Neural crest cell (in vitro differentiated cells): ENCODE data around the gene FUT3. TPM values are rescaled to one million over a fixed set of nuclear protein-coding genes. Genes with fewer than 3 reads are reported as not detected.

Experiments used
- DNase-seq: peaks from one replicate; pipeline ENCODE4 v3.0.0; 2021; ENCODE audit warnings: low read depth, mixed read lengths, low spot score
- H3K27ac Mint-ChIP-seq: one replicate; pipeline ENCODE4 v1.8.0; 2021; ENCODE audit warnings: mild to moderate bottlenecking, mixed read lengths; ENCODE audit not compliant: unreplicated experiment
- H3K27me3 Mint-ChIP-seq: 2 replicates; pipeline ENCODE4 v1.8.0; 2021; ENCODE audit warnings: low read depth, mild to moderate bottlenecking, mixed read lengths
- H3K36me3 Mint-ChIP-seq: 2 replicates; pipeline ENCODE4 v1.8.0; 2021; ENCODE audit warnings: low read depth, mild to moderate bottlenecking, mixed read lengths
- H3K4me1 Mint-ChIP-seq: 2 replicates; pipeline ENCODE4 v1.8.0; 2021; ENCODE audit warnings: mixed read lengths
- H3K4me3 Mint-ChIP-seq: one replicate; pipeline ENCODE4 v1.8.0; 2021; ENCODE audit warnings: mild to moderate bottlenecking, mixed read lengths
- H3K9me3 Mint-ChIP-seq: 2 replicates; pipeline ENCODE4 v1.8.0; 2021; ENCODE audit warnings: mixed read lengths
- CTCF ChIP-seq: fragments of 200-600 bp; sonication (generic); conservative IDR thresholded peaks from 2 replicates; pipeline ENCODE4 v1.5.0; 2021; ENCODE audit warnings: antibody characterized with exemption, mild to moderate bottlenecking
- long read RNA-seq: library from polyadenylated mRNA; unstranded; transcript quantifications from one replicate; pipeline ENCODE4 v2.0.0, GENCODE V29; 2020
- total RNA-seq: library from RNA; stranded (reverse); gene quantifications from 2 replicates; pipeline ENCODE4 v1.2.1, GENCODE V29; 2021

The FUT3 gene
- not detected in 2 replicates for total RNA-seq
- long read RNA-seq, result 0 reads

GRCh38 chr19:5851302-5851701 lies at the start of gene FUT3:
FUT3 (minus strand) TSS chr19:5851449.
- H3K36me3 Mint-ChIP-seq, result no peaks in the 10 kb centered on the region
- no peak for DNase-seq
- H3K27ac Mint-ChIP-seq, result no peak within 1 kb of the TSS
- H3K4me1 Mint-ChIP-seq, result no peaks in the 10 kb centered on the region
- no peak for TF ChIP-seq CTCF
- H3K27me3 Mint-ChIP-seq, result peaks cover 7% of the 10 kb centered on the region
- no peak within 1 kb of the TSS for H3K4me3 Mint-ChIP-seq
- no peaks in the 10 kb centered on the region for H3K9me3 Mint-ChIP-seq

- H3K9me3 Mint-ChIP-seq, result no peaks in the 10 kb centered on the region
- peaks cover 24% of the 10 kb centered on the region for H3K4me1 Mint-ChIP-seq
- H3K27me3 Mint-ChIP-seq, result peaks cover 10% of the 10 kb centered on the region
- DNase-seq, result no peak
- H3K27ac Mint-ChIP-seq, result no peak overlapping the region
- H3K4me3 Mint-ChIP-seq, result peak overlapping the region; percentile 83
- TF ChIP-seq CTCF, result no peak
- no peaks in the 10 kb centered on the region for H3K36me3 Mint-ChIP-seq
Observed at GRCh38 chr19:5900976-5901375, 49.7 kb upstream of the FUT3 start.

- Mint-ChIP-seq H3K36me3 (no peaks in the 10 kb centered on the region), H3K4me3 (peak overlapping the region; percentile 68), H3K27me3 (peaks cover 10% of the 10 kb centered on the region), H3K27ac (no peak overlapping the region), H3K4me1 (peaks cover 24% of the 10 kb centered on the region), H3K9me3 (no peaks in the 10 kb centered on the region)
- DNase-seq, result no peak
- no peak for TF ChIP-seq CTCF
Observed at GRCh38 chr19:5899728-5900526, 48.7 kb upstream of the FUT3 start.

GRCh38 chr19:5897189-5897969 lies 46.1 kb upstream of the FUT3 start:
- H3K4me1 Mint-ChIP-seq, result peaks cover 4% of the 10 kb centered on the region
- no peak overlapping the region for H3K27ac Mint-ChIP-seq

More at GRCh38 chr19:5897189-5897969, 46.1 kb upstream of the FUT3 start:
- no peak for DNase-seq
- TF ChIP-seq CTCF, result no peak
- Mint-ChIP-seq H3K36me3 (no peaks in the 10 kb centered on the region), H3K9me3 (no peaks in the 10 kb centered on the region), H3K4me3 (no peak overlapping the region), H3K27me3 (no peaks in the 10 kb centered on the region)
